ENCODE results near the gene KLHDC4.

GRCh38 chr16:87735270-87736007 lies 30.3 kb downstream of the KLHDC4 start:
- TF ChIP-seq CTCF (IDR thresholded peaks at IDR 0.05; ENCODE audit: low read length) (no peak), EZH2 (optimal IDR thresholded peaks at IDR 0.05; ENCODE audit: low read depth, low read length) (no peak), EZH2phosphoT487 (IDR thresholded peaks at IDR 0.05; ENCODE audit: low read length) (no peak)

All from MM.1S (cell line).